Measurements from ENCODE around the gene SCGB1D2.

Gene SCGB1D2

DNA sequence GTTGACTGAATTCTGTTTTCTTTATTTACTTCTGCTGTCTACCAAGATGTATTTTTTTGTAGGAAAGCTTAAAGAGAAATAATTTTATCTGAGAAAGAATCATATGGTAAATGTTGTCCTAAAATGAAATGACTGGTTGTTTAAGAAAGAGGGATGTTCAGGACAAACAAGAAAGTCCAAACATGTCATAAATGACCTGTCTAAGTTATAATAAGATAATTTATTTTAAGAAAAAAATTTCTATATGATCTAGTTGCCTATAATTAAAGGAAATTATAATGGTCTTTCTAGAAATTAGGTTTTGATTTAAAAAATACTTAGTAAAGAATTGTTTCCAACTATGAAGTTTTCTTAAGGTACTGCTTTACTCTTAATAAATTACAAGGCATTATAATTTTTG lies 38.4 kb downstream of the SCGB1D2 start:
- TF ChIP-seq, protein P1, sequence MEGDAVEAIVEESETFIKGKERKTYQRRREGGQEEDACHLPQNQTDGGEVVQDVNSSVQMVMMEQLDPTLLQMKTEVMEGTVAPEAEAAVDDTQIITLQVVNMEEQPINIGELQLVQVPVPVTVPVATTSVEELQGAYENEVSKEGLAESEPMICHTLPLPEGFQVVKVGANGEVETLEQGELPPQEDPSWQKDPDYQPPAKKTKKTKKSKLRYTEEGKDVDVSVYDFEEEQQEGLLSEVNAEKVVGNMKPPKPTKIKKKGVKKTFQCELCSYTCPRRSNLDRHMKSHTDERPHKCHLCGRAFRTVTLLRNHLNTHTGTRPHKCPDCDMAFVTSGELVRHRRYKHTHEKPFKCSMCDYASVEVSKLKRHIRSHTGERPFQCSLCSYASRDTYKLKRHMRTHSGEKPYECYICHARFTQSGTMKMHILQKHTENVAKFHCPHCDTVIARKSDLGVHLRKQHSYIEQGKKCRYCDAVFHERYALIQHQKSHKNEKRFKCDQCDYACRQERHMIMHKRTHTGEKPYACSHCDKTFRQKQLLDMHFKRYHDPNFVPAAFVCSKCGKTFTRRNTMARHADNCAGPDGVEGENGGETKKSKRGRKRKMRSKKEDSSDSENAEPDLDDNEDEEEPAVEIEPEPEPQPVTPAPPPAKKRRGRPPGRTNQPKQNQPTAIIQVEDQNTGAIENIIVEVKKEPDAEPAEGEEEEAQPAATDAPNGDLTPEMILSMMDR (IDR thresholded peaks at IDR 0.05; ENCODE audit: insufficient read depth, low read length, missing control alignments): no peak
- ChIA-PET POLR2A (no interaction called here), CTCF (interaction anchor here (1.6 kb wide), 1 partner anchor 30 kb away, joined by 3 read pairs; no protein-coding TSS in a partner anchor)
- no peak for DNase-seq (ENCODE audit: low read depth, low spot score)
- H3K4me3 ChIP-seq (ENCODE audit: low read depth, low read length): no peak overlapping the region
